GM19452 (cell line): ENCODE measurements around the gene SLC2A13.
"Not testable (repeated sequence)": the region's sequence is repeated elsewhere in the genome, so short reads cannot be mapped to it uniquely, and the experiment has no call there.

Experiments
- ATAC-seq: cut with Tn5 transposase; IDR thresholded peaks from one replicate; pipeline ENCODE4 v1.9.1; 2021; ENCODE audit not compliant: unreplicated experiment

SLC2A13 gene

DNA sequence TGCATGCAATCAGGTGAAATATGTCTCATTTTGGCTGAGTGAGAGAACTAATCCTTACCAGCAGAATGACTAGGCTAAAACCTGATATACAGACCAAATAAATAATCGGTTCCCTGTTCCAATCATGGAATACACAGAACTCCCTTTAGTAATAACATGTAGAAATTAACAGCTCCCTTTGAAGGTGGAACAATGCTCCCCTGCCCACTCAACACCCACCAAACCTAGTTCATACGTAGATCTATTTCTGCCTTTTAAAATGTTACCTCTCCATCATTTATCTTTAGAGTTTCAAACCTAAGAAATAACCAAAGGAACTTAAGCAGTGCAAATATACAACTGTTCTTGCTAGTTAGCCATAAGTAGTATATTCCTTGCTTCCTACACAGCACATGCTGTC lies 332.6 kb downstream of the SLC2A13 start:
- ATAC-seq: no peak

DNA sequence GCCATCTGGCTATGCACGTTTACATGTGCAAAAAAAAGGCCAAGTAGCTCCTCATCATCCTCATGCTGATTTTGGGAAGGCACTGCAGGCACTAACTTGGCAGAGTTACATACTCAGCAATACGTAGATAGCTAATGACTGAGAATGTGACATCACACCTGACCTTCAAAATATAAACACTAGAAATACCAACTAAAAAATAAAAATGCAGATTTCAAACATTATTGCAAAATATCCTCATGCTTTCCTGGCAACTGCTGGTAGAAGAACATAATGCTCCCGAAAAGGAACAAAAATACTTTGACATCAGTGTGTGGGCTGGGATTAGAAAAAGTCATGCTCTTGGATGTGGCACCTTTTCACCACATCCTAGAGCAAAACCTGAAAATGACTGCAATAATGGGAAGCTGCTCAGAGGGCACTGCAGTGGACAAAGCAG lies 333.0 kb downstream of the SLC2A13 start:
- no peak for ATAC-seq

GRCh38 chr12:39771456-39771855 lies 334.4 kb downstream of the SLC2A13 start:
- ATAC-seq: no peak

DNA sequence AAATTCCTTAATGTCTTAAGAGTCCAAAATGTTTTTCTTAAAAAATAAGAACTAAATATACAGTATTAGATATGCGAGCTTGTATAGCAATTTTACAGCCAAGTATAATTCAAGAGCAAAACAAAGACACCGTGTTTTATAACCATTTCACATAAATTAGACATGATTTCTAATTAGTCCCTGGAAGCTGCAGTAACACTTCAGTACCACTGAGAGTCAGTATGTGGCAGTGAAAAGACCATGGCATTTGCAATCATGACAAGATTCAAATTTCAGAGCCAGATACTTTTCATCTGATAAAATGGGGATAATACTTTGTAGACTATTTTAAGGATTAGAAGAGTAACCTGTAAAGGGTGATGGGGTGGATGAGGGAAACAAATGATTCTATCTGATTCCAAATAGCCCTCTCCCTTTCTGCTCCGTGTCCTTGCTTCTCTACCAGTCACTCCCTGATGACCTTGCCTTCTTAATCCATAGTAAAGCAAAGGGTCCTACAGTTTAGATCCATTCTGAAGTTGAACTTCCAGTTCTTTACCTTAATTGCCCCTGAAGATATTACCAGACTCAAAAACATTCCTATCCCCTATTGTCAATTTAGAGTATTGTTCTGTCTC lies 340.8 kb downstream of the SLC2A13 start:
- peak; percentile 72 for ATAC-seq

GRCh38 chr12:39763890-39764169 lies 342.1 kb downstream of the SLC2A13 start:
- no peak for ATAC-seq

DNA sequence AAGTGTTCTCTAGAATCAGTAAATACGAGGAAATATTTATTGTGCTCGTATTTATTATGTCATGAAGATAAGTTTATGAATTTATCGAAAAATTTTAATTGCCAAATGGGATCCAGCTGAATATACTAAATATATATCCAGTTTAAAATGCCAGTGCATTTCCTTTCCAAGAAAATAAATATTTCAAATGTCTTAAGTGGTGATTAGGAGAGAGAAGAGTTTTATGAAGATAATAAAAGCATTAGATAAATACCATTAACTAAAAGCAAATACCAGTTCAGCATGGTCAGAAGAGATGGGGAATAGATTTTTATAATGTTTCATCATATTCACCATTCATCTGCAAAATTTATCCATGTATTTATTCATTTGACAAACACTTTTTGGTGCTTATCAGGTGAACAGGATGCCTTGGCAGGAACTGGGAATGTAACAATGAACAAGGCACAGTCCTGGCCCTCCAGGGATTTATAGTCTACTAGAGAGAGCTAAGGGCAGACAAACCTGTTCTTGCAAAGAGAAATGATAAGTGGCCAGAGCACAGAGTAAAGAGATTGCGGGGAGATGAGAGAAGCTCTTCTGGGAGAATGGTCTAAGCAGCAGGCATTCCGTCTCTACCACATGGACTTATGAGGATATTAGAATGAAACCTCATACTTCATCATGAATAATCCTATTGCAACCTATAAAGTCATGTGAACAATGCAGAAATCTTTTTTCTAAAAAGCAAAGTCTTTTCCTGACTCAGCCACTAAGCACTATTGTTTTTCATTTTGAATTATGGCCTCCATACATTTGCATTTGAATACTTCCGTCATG lies 342.6 kb downstream of the SLC2A13 start:
- ATAC-seq: no peak

GRCh38 chr12:39755478-39755877 lies 350.4 kb downstream of the SLC2A13 start:
- ATAC-seq: no peak

- ATAC-seq: no peak
These were observed 353.3 kb downstream of the SLC2A13 start for GRCh38 chr12:39752482-39753137.

DNA sequence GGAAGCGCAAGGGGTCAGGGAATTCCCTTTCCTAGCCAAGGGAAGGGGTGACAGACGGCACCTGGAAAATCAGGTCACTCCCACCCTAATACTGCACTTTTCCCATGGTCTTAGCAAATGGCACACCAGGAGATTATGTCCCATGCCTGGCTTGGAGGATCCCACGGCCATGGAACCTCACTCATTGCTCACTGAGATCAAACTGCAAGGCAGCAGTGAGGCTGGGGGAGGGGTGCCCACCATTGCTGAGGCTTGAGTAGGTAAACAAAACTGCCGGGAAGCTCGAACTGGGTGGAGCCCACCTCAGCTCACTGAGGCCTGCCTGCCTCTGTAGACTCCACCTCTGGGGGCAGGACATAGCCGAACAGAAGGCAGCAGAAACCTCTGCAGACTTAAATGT lies 359.7 kb downstream of the SLC2A13 start:
- not testable (repeated sequence) for ATAC-seq

GRCh38 chr12:39743655-39744054 lies 362.2 kb downstream of the SLC2A13 start:
- no peak for ATAC-seq

GRCh38 chr12:39736406-39736805 lies 369.5 kb downstream of the SLC2A13 start:
- ATAC-seq: no peak

- ATAC-seq: no peak
These were observed 382.1 kb downstream of the SLC2A13 start for GRCh38 chr12:39723831-39724230.

GRCh38 chr12:39722504-39722903 lies 383.4 kb downstream of the SLC2A13 start:
- no peak for ATAC-seq

- ATAC-seq: no peak
These were observed 392.3 kb downstream of the SLC2A13 start for GRCh38 chr12:39713552-39713951.

- no peak for ATAC-seq
These were observed 393.5 kb downstream of the SLC2A13 start for GRCh38 chr12:39712334-39712733.
